Measurements from ENCODE around the gene SLC25A51.

GRCh38 chr9:37921168-37921510 is 17.2 kb upstream of the SLC25A51 start:
- TF ChIP-seq POLR2A (IDR thresholded peaks at IDR 0.05): no peak
- TF ChIP-seq CTCF (IDR thresholded peaks at IDR 0.05): no peak

All from Peyer's patch (tissue), 4 donors.